Body of pancreas (tissue), 4 donors: Measurements from ENCODE around the gene NAB1. TPM values are rescaled to one million over a fixed set of nuclear protein-coding genes. Genes with fewer than 3 reads are reported as not detected.

Source experiments
- ATAC-seq: fragments of 150-250 bp; one replicate; pipeline ENCODE4 v1.9.1; 2016
- DNase-seq, 4 donors: peaks; one replicate each; pipeline ENCODE4 v3.0.0-alpha.2; 2019
- H3K27ac ChIP-seq, 4 donors: fragments of 200-600 bp; sonication (generic); 1 replicate in 3 of 4; 2 replicates in 1 of 4; pipeline versions ENCODE4 v1.5.1 to v1.6.1; 2016 to 2019; ENCODE audit warnings: mild to moderate bottlenecking in 1 of 4, mixed read lengths in 1 of 4, moderate library complexity in 1 of 4
- H3K27me3 ChIP-seq, 2 donors: fragments of 200-600 bp; sonication (generic); one replicate each; pipeline ENCODE4 v1.6.0; 2016; ENCODE audit warnings: mild to moderate bottlenecking in 1 of 2
- H3K36me3 ChIP-seq, 2 donors: fragments of 200-600 bp; sonication (generic); replicated peaks in 1 of 2; 2 replicates each; pipeline ENCODE4 v1.5.1; 2016; ENCODE audit warnings: low read depth in 2 of 2; ENCODE audit not compliant: insufficient read depth in 1 of 2
- H3K4me1 ChIP-seq: fragments of 200-600 bp; sonication (generic); one replicate; pipeline ENCODE4 v1.6.0; 2016
- H3K4me3 ChIP-seq, 2 donors: fragments of 200-600 bp; sonication (generic); 1 replicate in 1 of 2; 2 replicates in 1 of 2; pipeline ENCODE4 v1.5.1; 2016 to 2019
- H3K9me3 ChIP-seq, 3 donors: fragments of 200-600 bp; sonication (generic); 1 replicate in 2 of 3; 2 replicates in 1 of 3; pipeline ENCODE4 v1.5.1; 2016
- CTCF ChIP-seq, 7 experiments: fragments of 450-650 bp in 4 of 7; fragments of 200-600 bp in 3 of 7; sonication (generic) in 3 of 7; IDR thresholded peaks; one replicate each; pipeline ENCODE4 v1.5.1; 2016 to 2019; ENCODE audit warnings: antibody characterized with exemption in 7 of 7
- WGBS, 2 donors: methylation state at CpG; one replicate each; pipeline ENCODE4 v1.1.5; 2017; 5-methylcytosine and 5-hydroxymethylcytosine counted together
- intact Hi-C: fragments of 100-400 bp; cut with DNase I; formaldehyde crosslinking; loops from one replicate; pipeline ENCODE4 v1.15.1; 2023
- total RNA-seq, 2 donors: library from RNA; depleted of rRNA; stranded (reverse); fragments of >200 nt; gene quantifications; one replicate each; pipeline ENCODE4 v1.1.0, GENCODE V29; 2016

Gene NAB1
- total RNA-seq, 2 donors from 2014 or later = 19.8 to 30.1 TPM

GRCh38 chr2:190740449-190740848 is 91.6 kb downstream of the NAB1 start:
- WGBS, 2 donors = 87 to 94% methylated on average over 2 of the region's 2 CpGs
- no peak for TF ChIP-seq CTCF (IDR thresholded peaks at IDR 0.05)
- intact Hi-C loops = no loop called here

More at GRCh38 chr2:190740449-190740848, 91.6 kb downstream of the NAB1 start:
- ATAC-seq (no peak), DNase-seq (no peak)
- Histone ChIP-seq H3K4me3 (no peak overlapping the region), H3K27ac (no peak overlapping the region), H3K4me1 (no peaks in the 10 kb centered on the region), H3K27me3 (no peaks in the 10 kb centered on the region), H3K36me3 (no peaks in the 10 kb centered on the region), H3K9me3 (no peaks in the 10 kb centered on the region)

Other genes with a start within 250 kb of the NAB1 start
- gene MFSD6, start 240.7 kb upstream of the NAB1 start, total RNA-seq = 10 to 100 TPM; 38.7 to 46.8 TPM
- 1 to 10 TPM; 3.0 to 3.9 TPM for gene NEMP2, start 114.4 kb upstream of the NAB1 start, total RNA-seq
- gene GLS, start 231.7 kb downstream of the NAB1 start, total RNA-seq = 100 to 1,000 TPM in 1 of 2 donors, 10 to 100 TPM in 1; 86.0 to 102 TPM